ENCODE data around the gene GRID1. TPM values are rescaled to one million over a fixed set of nuclear protein-coding genes. Genes with fewer than 3 reads are reported as not detected.

GRID1 gene
- total RNA-seq, 1 donor from 2014 or later: 2.7 TPM

- DNase-seq: no peak
Measured at GRCh38 chr10:85919491-85920021, 447.0 kb downstream of the GRID1 start.

DNA sequence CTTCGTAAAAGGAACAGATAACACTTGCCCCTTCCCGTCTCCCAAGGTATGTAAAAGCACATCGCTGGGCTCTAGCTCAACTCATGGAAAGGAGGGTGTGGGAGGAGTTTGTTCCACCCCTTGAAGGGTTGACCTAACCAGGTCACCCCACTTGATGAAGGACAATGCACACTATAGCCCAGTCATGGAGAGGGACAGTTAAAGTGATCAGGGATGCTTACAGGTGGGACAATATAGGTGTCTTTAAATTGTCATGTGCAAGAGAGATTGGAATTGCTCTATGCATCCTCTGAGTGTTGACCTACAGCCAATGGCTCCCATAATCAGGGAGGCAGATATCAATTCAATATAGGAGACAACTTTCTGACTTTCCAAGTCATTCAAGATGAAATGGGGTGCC, 448.2 kb downstream of the GRID1 start:
- no peak for DNase-seq

GRCh38 chr10:85917601-85918000, 449.0 kb downstream of the GRID1 start:
- DNase-seq: no peak

GRCh38 chr10:85916994-85917573, 449.5 kb downstream of the GRID1 start:
- peak; percentile 9 for DNase-seq

- peak; percentile 32 for DNase-seq
Measured at GRCh38 chr10:85916286-85916685, 450.3 kb downstream of the GRID1 start.

DNA sequence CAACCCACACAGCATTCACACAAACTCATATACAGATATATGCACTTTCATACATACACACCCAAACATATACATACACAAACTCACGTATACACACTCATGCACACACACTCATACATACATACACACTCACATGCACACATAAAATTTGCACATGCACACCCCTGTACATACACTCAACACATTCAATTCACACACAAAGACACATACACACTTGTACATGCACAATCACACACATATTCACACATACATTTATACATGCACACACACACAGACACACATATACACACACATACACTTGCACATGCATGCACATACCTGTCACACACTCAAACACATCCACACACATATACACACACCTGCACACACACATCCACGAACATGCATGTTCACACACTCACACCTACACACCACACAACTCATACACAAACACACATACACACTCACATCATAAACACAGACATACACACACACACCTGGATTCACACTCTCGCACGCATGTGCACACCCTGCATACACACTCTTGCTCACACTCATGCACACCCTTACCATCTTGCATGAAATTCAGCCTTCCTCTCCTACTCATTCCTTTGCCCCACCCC, 451.2 kb downstream of the GRID1 start:
- no peak for DNase-seq

- DNase-seq: no peak
Measured at GRCh38 chr10:85914720-85915119, 451.9 kb downstream of the GRID1 start.

GRCh38 chr10:85908462-85908861, 458.1 kb downstream of the GRID1 start:
- DNase-seq: no peak

- DNase-seq: no peak
Measured at GRCh38 chr10:85902051-85902450, 464.5 kb downstream of the GRID1 start.

DNA sequence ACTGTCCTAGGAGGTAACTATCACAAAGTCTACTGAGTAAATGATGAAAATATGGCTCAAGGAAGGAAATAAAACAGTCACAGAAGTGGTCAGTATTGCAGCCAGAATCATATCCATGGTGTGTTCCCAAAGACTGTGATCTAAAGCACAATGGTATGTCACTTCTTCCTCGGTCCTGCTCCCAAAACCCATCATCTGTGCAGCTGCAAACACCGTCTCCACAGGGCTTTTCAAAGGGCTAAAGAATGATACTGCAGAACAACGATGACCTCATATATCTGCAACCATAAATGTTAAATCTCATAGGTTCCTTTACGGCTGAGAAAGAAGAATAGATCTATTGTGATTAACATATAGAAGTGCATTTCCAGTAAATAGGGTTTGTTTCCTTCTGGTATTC, 465.0 kb downstream of the GRID1 start:
- DNase-seq: no peak

DNA sequence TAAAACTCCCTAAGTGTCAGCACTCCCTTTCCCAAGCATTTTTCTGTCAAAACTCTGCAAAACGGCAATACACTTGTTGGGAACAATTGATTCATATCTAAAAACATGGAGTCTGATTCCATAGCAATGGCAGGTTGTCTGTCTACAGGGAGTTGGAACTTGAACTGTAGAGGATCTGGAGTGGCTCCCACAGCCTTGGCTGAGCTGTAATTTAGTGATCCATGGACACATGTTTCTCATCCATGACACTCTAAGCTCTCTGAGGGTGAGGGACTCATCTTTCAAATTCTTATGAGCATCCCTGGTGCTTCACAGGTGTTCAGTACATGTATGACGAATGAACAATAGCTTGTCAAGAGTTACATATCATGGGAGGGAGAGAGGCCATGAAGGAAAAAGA, 466.1 kb downstream of the GRID1 start:
- DNase-seq: no peak

DNA sequence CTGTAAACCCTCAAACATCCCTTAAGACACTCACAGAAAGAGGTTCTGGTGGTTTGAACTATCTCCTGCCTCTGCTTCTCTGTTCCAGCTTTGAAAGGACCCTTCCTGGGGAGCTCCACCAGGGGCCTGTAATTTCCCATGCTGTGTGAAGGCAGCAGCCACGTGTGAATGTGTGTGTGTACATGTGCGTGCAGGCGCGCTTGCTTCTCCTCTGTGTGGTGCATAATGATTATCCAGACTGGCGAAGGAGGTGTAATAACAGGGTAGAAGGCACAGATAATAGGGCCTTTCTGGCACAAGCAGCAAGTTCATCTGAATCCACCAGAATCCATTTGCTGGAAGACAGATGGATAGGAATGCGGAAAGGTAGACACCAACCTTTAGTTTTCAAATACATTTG, 466.5 kb downstream of the GRID1 start:
- no peak for DNase-seq

GRCh38 chr10:85891472-85891871, 475.1 kb downstream of the GRID1 start:
- no peak for DNase-seq

- DNase-seq: no peak
Measured at GRCh38 chr10:85888559-85888958, 478.0 kb downstream of the GRID1 start.

DNA sequence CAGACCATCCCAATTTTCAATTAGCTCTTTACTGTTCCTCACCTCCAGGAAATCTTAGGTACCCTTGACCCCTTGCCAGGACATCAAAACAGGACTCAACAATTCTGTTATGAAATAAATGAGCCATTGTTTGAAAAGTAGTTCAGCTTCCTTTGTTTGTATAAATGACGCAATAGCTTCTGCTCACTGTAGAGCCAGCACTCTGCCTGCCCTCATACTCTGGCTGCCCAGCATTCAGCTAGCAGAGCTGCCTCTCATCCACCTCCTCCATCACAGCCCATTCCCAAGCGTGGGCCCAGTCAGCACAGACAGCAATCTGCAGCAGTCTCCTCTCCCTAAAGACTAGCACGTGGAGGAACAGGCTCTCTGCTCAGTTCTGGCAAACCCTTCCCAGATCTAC, 478.6 kb downstream of the GRID1 start:
- DNase-seq: no peak

GRCh38 chr10:85874208-85874607, 492.4 kb downstream of the GRID1 start:
- DNase-seq: no peak

- DNase-seq: no peak
Measured at GRCh38 chr10:85873063-85873462, 493.5 kb downstream of the GRID1 start.

- no peak for DNase-seq
Measured at GRCh38 chr10:85868627-85869499, 497.7 kb downstream of the GRID1 start.

GRCh38 chr10:85864868-85865526, 501.6 kb downstream of the GRID1 start:
- no peak for DNase-seq

DNA sequence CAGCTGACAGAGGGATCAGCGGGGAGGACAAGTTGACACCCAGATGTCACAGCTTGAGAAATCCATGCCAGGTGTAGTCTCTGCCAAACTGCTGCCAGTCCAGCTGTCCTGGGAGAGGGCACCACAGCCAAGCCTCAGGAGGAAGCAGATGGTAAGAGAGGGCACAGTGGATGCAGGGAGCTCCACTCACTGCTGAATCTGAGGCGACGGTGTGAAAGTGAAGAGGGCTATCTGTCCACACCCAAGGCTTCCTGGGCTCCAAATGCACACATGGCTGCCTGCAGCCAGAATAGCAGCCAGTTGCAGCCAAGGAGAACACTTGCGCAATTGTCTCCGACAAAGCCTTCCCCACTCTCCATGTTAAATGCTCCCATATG, 502.4 kb downstream of the GRID1 start:
- no peak for DNase-seq

- no peak for DNase-seq
Measured at GRCh38 chr10:85863301-85864172, 503.1 kb downstream of the GRID1 start.

- DNase-seq: no peak
Measured at GRCh38 chr10:85862771-85863170, 503.8 kb downstream of the GRID1 start.
